ENCODE results near the gene CCDC187.

DNA sequence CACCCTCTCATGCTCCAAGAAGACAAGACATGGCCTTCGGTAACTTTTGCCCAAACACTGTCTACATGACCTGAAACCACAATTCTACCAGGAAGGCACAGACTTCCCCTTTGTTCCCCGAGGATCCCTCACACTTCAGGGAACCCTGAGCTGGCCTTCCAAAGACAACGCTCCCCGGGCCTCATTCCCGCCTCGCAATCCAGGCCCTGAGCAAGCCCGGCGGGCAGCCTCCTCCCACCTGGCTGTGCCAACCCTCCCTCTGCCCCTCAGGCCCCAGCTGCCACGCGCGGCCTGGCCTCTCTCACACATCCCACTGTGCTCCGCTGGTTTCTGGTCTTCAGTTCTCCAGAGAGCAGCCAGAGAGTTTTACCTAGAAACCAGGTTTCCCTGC lies 65.6 kb downstream of the CCDC187 start:
- TF ChIP-seq, protein P1, sequence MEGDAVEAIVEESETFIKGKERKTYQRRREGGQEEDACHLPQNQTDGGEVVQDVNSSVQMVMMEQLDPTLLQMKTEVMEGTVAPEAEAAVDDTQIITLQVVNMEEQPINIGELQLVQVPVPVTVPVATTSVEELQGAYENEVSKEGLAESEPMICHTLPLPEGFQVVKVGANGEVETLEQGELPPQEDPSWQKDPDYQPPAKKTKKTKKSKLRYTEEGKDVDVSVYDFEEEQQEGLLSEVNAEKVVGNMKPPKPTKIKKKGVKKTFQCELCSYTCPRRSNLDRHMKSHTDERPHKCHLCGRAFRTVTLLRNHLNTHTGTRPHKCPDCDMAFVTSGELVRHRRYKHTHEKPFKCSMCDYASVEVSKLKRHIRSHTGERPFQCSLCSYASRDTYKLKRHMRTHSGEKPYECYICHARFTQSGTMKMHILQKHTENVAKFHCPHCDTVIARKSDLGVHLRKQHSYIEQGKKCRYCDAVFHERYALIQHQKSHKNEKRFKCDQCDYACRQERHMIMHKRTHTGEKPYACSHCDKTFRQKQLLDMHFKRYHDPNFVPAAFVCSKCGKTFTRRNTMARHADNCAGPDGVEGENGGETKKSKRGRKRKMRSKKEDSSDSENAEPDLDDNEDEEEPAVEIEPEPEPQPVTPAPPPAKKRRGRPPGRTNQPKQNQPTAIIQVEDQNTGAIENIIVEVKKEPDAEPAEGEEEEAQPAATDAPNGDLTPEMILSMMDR (IDR thresholded peaks at IDR 0.05), result no peak
- TF ChIP-seq POLR2A (IDR thresholded peaks at IDR 0.05), result no peak

Measured in body of pancreas (tissue), 4 donors.